ENCODE results near the gene NBPF9. TPM values are rescaled to one million over a fixed set of nuclear protein-coding genes. Genes with fewer than 3 reads are reported as not detected.
"Not testable (repeated sequence)": the region's sequence is repeated elsewhere in the genome, so short reads cannot be mapped to it uniquely, and the experiment has no call there.

NBPF9 gene
- total and polyA plus RNA-seq, 7 experiments from 2014 or later: 3.6 to 79.8 (median 56.7) TPM

GRCh38 chr1:149064611-149065010, 38.7 kb downstream of the NBPF9 start:
- H3K36me3 ChIP-seq (ENCODE audit: control insufficient read depth in 2 of 3, insufficient read depth in 3 of 3, low read length in 3 of 3); H3K4me1 Mint-ChIP-seq; H3K9me3 ChIP-seq (ENCODE audit: control insufficient read depth in 2 of 3, low read length in 3 of 3); H3K27me3 Mint-ChIP-seq; H3K9me3 Mint-ChIP-seq; H3K27ac Mint-ChIP-seq; DNase-seq; H3K4me3 ChIP-seq (ENCODE audit: low read length); H3K4me3 Mint-ChIP-seq; ATAC-seq; CTCF ChIA-PET; H3K27me3 ChIP-seq (ENCODE audit: control insufficient read depth in 2 of 2, insufficient read depth in 2 of 2, low read length in 2 of 2); POLR2A ChIA-PET; H3K27ac ChIP-seq (ENCODE audit: low read depth, low read length); intact Hi-C loops (cut with micrococcal nuclease); H3K4me1 ChIP-seq (ENCODE audit: control insufficient read depth in 2 of 2, insufficient read depth in 2 of 2, low read length in 2 of 2): not testable (repeated sequence)
- peaks cover 4 to 17% (median 5%) of the 10 kb centered on the region in 5 donors for H3K36me3 Mint-ChIP-seq

GRCh38 chr1:149043056-149043455, 60.3 kb downstream of the NBPF9 start:
- H3K4me1 Mint-ChIP-seq; ATAC-seq; H3K4me3 ChIP-seq (ENCODE audit: low read length); H3K36me3 ChIP-seq (ENCODE audit: control insufficient read depth in 2 of 3, insufficient read depth in 3 of 3, low read length in 3 of 3); H3K27me3 ChIP-seq (ENCODE audit: control insufficient read depth in 2 of 2, insufficient read depth in 2 of 2, low read length in 2 of 2); H3K9me3 ChIP-seq (ENCODE audit: control insufficient read depth in 2 of 3, low read length in 3 of 3); H3K4me3 Mint-ChIP-seq; H3K27ac ChIP-seq (ENCODE audit: low read depth, low read length); CTCF ChIA-PET; H3K4me1 ChIP-seq (ENCODE audit: control insufficient read depth in 2 of 2, insufficient read depth in 2 of 2, low read length in 2 of 2); DNase-seq; POLR2A ChIA-PET; H3K27ac Mint-ChIP-seq; H3K9me3 Mint-ChIP-seq; H3K36me3 Mint-ChIP-seq; H3K27me3 Mint-ChIP-seq; intact Hi-C loops (cut with micrococcal nuclease): not testable (repeated sequence)

- H3K27ac Mint-ChIP-seq; DNase-seq; H3K4me1 Mint-ChIP-seq; H3K9me3 Mint-ChIP-seq; ATAC-seq; H3K36me3 Mint-ChIP-seq; H3K4me1 ChIP-seq (ENCODE audit: control insufficient read depth in 2 of 2, insufficient read depth in 2 of 2, low read length in 2 of 2); POLR2A ChIA-PET; H3K4me3 Mint-ChIP-seq; H3K27ac ChIP-seq (ENCODE audit: low read depth, low read length); intact Hi-C loops (cut with micrococcal nuclease); CTCF ChIA-PET; H3K36me3 ChIP-seq (ENCODE audit: control insufficient read depth in 2 of 3, insufficient read depth in 3 of 3, low read length in 3 of 3); H3K9me3 ChIP-seq (ENCODE audit: control insufficient read depth in 2 of 3, low read length in 3 of 3); H3K4me3 ChIP-seq (ENCODE audit: low read length); H3K27me3 ChIP-seq (ENCODE audit: control insufficient read depth in 2 of 2, insufficient read depth in 2 of 2, low read length in 2 of 2): not testable (repeated sequence)
- H3K27me3 Mint-ChIP-seq: peaks cover 0 to 11% (median 0%) of the 10 kb centered on the region in 5 donors
These were observed 69.4 kb downstream of the NBPF9 start for GRCh38 chr1:149033916-149034315.

GRCh38 chr1:149024327-149024726, 79.0 kb downstream of the NBPF9 start:
- H3K9me3 ChIP-seq (ENCODE audit: control insufficient read depth in 2 of 3, low read length in 3 of 3); CTCF ChIA-PET; DNase-seq; H3K4me3 ChIP-seq (ENCODE audit: low read length); H3K4me1 Mint-ChIP-seq; H3K4me3 Mint-ChIP-seq; H3K27me3 ChIP-seq (ENCODE audit: control insufficient read depth in 2 of 2, insufficient read depth in 2 of 2, low read length in 2 of 2); H3K27ac Mint-ChIP-seq; H3K27me3 Mint-ChIP-seq; H3K9me3 Mint-ChIP-seq; POLR2A ChIA-PET; H3K27ac ChIP-seq (ENCODE audit: low read depth, low read length); H3K36me3 ChIP-seq (ENCODE audit: control insufficient read depth in 2 of 3, insufficient read depth in 3 of 3, low read length in 3 of 3); ATAC-seq; intact Hi-C loops (cut with micrococcal nuclease); H3K4me1 ChIP-seq (ENCODE audit: control insufficient read depth in 2 of 2, insufficient read depth in 2 of 2, low read length in 2 of 2); H3K36me3 Mint-ChIP-seq: not testable (repeated sequence)

- H3K36me3 Mint-ChIP-seq; H3K4me3 Mint-ChIP-seq; H3K27ac ChIP-seq (ENCODE audit: low read depth, low read length); CTCF ChIA-PET; H3K9me3 ChIP-seq (ENCODE audit: control insufficient read depth in 2 of 3, low read length in 3 of 3); H3K27me3 Mint-ChIP-seq; H3K4me1 Mint-ChIP-seq; H3K36me3 ChIP-seq (ENCODE audit: control insufficient read depth in 2 of 3, insufficient read depth in 3 of 3, low read length in 3 of 3); H3K4me3 ChIP-seq (ENCODE audit: low read length); intact Hi-C loops (cut with micrococcal nuclease); H3K27me3 ChIP-seq (ENCODE audit: control insufficient read depth in 2 of 2, insufficient read depth in 2 of 2, low read length in 2 of 2); POLR2A ChIA-PET; H3K27ac Mint-ChIP-seq; DNase-seq; H3K4me1 ChIP-seq (ENCODE audit: control insufficient read depth in 2 of 2, insufficient read depth in 2 of 2, low read length in 2 of 2); ATAC-seq; H3K9me3 Mint-ChIP-seq: not testable (repeated sequence)
These were observed 84.8 kb downstream of the NBPF9 start for GRCh38 chr1:149018577-149018976.

- DNase-seq; ATAC-seq; H3K36me3 Mint-ChIP-seq; H3K9me3 Mint-ChIP-seq; POLR2A ChIA-PET; intact Hi-C loops (cut with micrococcal nuclease); H3K4me1 ChIP-seq (ENCODE audit: control insufficient read depth in 2 of 2, insufficient read depth in 2 of 2, low read length in 2 of 2); H3K4me3 Mint-ChIP-seq; H3K27ac ChIP-seq (ENCODE audit: low read depth, low read length); H3K4me3 ChIP-seq (ENCODE audit: low read length); H3K9me3 ChIP-seq (ENCODE audit: control insufficient read depth in 2 of 3, low read length in 3 of 3); H3K27me3 ChIP-seq (ENCODE audit: control insufficient read depth in 2 of 2, insufficient read depth in 2 of 2, low read length in 2 of 2); H3K4me1 Mint-ChIP-seq; H3K27me3 Mint-ChIP-seq; H3K36me3 ChIP-seq (ENCODE audit: control insufficient read depth in 2 of 3, insufficient read depth in 3 of 3, low read length in 3 of 3); CTCF ChIA-PET; H3K27ac Mint-ChIP-seq: not testable (repeated sequence)
These were observed 86.7 kb downstream of the NBPF9 start for GRCh38 chr1:149016626-149017025.

GRCh38 chr1:149015522-149015921, 87.8 kb downstream of the NBPF9 start:
- DNase-seq; H3K36me3 ChIP-seq (ENCODE audit: control insufficient read depth in 2 of 3, insufficient read depth in 3 of 3, low read length in 3 of 3); H3K9me3 ChIP-seq (ENCODE audit: control insufficient read depth in 2 of 3, low read length in 3 of 3); H3K36me3 Mint-ChIP-seq; intact Hi-C loops (cut with micrococcal nuclease); H3K27me3 ChIP-seq (ENCODE audit: control insufficient read depth in 2 of 2, insufficient read depth in 2 of 2, low read length in 2 of 2); H3K4me3 Mint-ChIP-seq; CTCF ChIA-PET; H3K4me1 ChIP-seq (ENCODE audit: control insufficient read depth in 2 of 2, insufficient read depth in 2 of 2, low read length in 2 of 2); H3K4me1 Mint-ChIP-seq; H3K9me3 Mint-ChIP-seq; H3K27me3 Mint-ChIP-seq; H3K27ac Mint-ChIP-seq; POLR2A ChIA-PET; H3K4me3 ChIP-seq (ENCODE audit: low read length); ATAC-seq; H3K27ac ChIP-seq (ENCODE audit: low read depth, low read length): not testable (repeated sequence)
